SHP77 treated with DMSO at 0.1 percent for 48 hours (cell line): ENCODE measurements around the gene TMEM86B.
"Not testable (repeated sequence)": the region's sequence is repeated elsewhere in the genome, so short reads cannot be mapped to it uniquely, and the experiment has no call there.

Experiments used
- DNase-seq: peaks from one replicate; lab custom pipeline; 2025; lab: John Stamatoyannopoulos, UW

The TMEM86B gene

GRCh38 chr19:55241935-55242464, 13.4 kb upstream of the TMEM86B start:
- DNase-seq: no peak

DNA sequence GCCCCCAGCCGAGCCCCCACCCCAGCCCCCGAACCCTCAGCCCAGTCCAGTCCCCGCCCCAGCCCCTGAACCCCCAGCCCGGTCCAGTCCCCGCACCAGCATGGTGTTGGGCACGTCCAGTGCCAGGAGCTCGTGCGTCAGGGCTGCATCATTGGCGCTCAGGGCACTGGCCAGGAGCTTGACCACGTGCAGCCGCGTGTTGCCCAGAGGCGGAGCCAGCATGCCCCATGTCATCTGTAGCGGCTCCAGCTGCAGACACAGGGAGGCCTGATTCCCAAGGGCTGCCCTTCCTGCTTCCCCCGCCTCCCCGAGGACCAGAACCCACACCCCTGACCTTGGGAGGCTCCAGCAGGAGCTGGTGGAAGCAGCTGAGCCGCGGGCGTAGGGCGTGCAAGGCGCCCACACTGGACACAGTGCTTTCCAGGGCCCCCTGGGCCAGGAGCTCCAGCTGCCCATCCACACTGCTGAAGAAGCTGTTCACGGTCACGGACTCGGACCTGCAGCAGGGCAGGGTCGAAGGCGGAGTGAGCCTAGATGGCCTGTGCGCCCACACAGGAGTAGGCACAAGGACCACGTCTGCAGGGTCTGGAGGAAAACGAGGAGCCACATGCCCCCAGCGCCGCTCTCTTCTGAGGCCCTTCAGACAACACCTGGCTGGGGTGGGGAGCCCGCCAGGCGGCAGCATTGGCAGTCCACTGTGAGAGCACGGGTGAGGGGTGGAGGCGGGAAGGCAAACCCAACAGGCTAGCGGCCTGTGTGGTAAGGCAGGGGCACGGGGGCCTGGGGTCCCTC, 12.8 kb upstream of the TMEM86B start:
- DNase-seq: no peak

DNA sequence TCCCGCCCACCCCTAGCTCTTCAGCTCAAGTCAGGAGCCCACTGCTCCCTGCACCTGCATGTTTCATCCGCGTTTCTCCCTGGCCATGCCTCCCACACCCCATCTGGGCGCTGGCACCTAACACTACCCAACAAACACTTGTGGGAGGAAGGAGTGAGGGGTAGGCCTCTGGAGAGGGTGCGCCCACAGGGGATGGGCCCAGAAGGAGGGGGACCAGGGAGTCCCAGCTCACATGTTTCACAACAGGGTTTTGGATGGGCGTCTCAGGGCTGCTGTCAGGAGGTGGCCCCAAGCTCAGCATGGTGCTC, 12.1 kb upstream of the TMEM86B start:
- no peak for DNase-seq

- no peak for DNase-seq
Observed at GRCh38 chr19:55239004-55239403, 10.4 kb upstream of the TMEM86B start.

- no peak for DNase-seq
Observed at GRCh38 chr19:55238030-55238429, 9.5 kb upstream of the TMEM86B start.

DNA sequence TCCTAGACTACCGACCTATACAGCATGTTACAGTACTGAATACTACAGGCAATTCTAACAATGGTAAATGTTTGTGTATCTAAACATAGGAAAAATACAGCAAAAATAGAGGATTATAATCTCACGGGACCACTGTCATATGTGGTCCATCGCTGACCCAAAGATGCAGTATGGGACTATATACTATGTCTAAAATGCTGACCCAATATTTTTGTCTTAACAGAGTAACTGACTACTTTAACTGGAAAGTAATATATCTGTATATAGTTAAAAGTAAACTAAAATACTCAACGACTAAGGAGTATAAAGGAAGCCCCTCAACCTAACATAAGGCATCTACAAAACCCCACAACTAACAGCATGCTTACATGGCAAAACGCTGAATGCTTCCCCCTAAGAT, 4.4 kb upstream of the TMEM86B start:
- DNase-seq: no peak

GRCh38 chr19:55232286-55232602, 3.7 kb upstream of the TMEM86B start:
- DNase-seq: no peak

DNA sequence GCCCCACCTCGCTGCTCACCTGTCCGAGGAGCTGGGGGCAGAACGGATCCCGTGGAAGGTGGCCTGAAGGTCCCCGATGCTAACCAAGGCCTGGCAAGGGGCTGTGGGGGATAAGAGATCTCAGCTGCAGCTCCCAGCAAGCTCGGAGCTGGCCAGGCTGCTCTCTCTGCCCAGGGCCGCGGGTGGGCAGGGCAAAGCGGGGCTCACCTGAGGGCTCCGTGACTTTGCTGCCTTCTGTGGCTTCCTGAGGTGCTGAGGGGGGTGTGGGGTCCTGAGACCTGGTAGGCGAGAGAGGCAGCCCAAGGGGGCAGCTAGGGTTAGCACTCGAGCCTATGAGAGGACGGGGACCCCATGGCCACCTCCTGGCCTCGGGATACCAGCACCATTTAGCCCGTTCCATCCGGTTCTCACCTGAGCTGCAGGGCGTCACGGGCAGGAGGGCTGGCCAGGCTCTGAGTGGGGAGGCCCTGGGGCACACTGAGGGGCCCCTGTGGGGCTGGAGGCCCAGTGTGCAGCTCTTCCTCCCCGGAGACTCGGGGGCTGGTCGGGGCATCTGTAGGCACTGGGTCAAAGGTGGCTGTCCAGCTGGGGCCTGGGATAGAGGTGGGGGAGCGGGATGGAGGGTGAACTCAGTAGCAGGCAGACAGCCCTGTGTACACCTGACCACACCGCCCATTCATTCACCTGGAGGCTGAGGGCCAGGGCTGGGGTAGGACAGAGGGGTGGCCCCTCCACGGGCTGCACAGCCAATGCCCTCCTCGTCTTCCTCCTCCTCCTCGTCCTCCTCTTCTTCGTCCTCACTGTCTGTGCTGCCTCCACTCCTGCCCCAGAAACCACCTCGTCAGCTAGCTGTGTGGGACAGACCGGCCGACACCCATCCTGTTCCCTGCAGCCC, 3.1 kb upstream of the TMEM86B start:
- no peak for DNase-seq

- DNase-seq: no peak
Observed at GRCh38 chr19:55230780-55231179, 2.2 kb upstream of the TMEM86B start.

DNA sequence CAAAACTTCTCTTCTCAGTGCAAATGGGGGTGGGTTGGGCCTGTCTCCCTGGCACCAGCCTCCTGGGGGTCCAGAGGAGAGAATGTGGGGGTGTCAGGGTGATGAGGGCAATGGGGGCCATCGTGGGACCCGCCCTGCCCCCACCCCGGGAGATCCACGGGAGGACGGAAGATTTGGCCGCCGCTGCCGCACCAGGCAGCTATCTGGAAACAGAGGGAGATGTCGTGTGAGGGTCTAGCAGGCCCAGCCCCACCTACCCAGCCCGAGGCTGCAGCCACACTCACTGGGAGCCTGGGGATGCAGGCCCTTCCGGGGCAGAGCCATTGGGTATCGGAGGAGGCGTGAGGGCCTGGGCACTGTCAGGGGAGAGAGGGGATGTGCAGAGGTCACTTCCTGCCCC, 1.8 kb upstream of the TMEM86B start:
- no peak for DNase-seq

- no peak for DNase-seq
Observed at GRCh38 chr19:55229789-55230182, 1.2 kb upstream of the TMEM86B start.

- no peak for DNase-seq
Observed at GRCh38 chr19:55229145-55229788, 704 bp upstream of the TMEM86B start.

GRCh38 chr19:55228015-55228391, 560 bp downstream of the TMEM86B start:
- DNase-seq: no peak

DNA sequence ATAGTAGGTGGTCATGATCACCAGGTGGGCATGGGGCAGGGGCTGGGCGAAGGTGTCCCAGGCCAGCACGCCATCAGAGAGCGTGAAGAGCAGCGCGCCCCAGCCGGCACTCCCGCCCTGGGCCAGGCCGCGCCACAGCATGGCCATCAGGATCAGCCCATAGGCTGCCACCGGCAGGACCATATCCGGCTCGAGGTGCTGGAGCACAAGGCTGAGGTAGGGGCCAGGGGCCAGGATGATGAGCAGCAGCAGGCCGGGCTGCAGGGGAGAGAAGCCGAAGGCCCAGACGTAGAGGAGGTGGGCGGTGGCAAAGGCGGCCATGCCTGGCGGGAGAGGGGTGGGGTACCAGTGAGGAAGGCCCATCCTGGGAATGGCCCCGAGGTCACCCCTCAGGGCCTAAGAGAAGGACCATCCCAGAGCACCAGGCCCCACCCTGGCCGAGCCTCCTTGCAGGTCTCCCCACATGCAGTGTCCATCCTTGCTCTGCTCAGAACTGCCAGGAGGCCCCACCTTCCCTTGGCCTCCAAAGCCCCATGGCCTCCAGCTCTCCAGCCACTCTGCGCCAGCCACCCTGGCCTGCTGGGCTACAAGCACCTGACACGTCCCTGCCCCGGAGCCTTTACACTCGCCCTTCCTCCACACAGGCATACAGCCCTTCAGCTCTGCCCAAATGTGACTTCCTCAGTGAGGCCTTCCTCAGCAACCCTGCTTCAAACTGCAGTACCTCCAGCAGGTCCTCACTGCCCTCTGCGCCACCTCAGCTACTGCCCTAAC, 1.1 kb downstream of the TMEM86B start:
- DNase-seq: no peak

GRCh38 chr19:55226788-55227187, 1.8 kb downstream of the TMEM86B start:
- DNase-seq: no peak

- DNase-seq: no peak
Observed at GRCh38 chr19:55226273-55226672, 2.3 kb downstream of the TMEM86B start.

GRCh38 chr19:55225415-55225958, 3.1 kb downstream of the TMEM86B start:
- no peak for DNase-seq

DNA sequence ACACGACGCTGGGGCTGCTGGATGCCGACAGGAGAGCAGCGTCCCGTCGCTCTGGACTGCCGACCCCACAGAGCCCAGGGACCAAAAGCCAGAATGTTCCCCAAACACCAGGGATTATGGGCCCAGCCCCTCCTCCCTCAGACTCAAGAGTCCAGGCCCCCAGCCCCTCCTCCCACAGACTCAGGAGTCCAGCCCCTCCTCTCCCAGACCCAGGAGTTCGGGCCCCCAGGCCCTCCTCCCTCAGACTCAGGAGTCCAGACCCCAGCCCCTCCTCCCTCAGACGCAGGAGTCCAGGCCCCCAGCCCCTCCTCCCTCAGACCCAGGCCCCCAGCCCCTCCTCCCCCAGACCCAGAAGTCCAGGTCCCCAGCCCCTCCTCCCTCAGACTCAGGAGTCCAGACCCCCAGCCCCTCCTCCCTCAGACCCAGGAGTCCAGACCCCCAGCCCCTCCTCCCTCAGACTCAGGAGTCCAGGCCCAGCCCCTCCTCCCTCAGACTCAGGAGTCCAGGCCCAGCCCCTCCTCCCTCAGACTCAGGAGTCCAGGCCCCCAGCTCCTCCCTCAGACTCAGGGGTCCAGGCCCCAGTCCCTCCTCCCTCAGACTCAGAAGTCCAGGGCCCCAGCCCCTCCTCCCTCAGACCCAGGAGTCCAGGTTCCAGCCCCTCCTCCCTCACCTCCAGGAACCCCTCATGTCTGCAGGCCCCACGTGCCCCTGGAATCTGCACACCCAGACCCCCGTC, 3.7 kb downstream of the TMEM86B start:
- not testable (repeated sequence) for DNase-seq

DNA sequence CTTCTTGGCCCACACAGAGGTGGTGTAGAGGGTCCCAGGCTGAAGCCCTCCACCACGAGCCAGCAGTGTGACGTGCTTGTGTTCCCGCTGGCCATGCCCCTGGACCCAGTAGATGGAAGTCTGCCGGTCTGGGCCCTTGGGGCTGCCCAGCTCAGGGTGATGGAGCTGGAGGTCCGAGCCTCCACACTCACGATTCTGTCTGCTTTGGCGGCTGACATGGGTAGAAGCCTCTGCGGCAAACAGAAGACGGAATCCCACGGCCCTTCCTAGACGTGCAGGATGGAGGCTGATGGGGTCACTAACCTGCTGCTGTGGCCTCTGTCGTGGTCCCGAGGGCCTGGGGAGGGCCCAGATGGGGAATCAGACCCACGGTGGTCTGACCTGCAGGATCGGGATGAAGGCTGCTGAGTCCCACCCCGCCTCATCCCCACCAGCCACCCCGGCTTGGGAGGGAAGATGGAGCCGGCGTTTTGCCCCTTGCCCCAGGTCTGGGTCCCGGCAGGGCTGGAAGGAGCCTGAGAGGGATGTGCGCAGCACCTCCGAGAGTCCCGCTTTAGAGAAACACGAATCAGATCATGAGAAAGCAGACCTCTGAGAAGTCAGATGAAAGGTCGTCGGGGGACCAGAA, 4.4 kb downstream of the TMEM86B start:
- DNase-seq: no peak

DNA sequence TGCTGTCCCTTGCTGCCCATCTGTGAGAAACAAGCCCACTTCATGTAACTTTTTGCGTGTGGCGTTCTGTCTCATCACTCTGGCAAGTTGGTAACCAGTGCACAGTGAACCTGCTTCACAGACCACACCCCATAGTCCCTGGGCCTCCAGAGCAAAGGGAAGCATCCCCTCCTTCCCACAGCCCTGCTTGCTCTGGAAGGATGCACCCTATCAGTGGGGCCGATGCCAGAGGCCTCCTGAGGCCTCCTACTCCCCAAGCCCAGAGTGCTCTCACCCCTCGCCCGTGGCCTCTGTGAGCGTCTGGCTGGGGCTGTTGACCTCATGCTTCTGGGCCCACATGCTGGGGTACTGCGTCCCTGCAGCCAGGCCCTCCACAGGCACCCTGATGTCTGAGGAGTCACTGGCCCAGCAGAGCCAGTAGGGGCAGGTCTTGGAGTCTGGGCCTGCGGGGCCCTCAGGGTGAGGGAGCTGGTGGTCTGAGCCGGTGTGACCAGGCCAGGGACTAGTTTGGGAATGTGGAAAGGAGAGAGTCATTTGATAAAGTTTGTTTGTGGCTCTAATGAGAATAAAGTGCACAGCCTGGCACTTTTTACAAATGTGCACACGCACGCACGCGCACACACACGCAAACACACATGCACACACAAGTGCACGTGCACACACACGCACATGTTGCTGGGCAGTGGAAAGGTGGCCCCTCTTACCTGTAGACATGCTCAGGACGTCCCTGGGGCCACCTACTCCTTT, 5.1 kb downstream of the TMEM86B start:
- DNase-seq: no peak
